Activated naive CD8-positive, alpha-beta T cell treated with anti-CD3 and anti-CD28 coated beads for 36 hours (primary cell): ENCODE data around the gene BMP8A. TPM values are rescaled to one million over a fixed set of nuclear protein-coding genes. Genes with fewer than 3 reads are reported as not detected.
A peak's percentile ranks its signal among the peaks of the same experiment; 100 is the strongest.
"Not testable (repeated sequence)": the region's sequence is repeated elsewhere in the genome, so short reads cannot be mapped to it uniquely, and the experiment has no call there.

Source experiments
- DNase-seq: peaks from one replicate; pipeline ENCODE4 v3.0.0; 2021
- H3K27ac Mint-ChIP-seq: one replicate; pipeline ENCODE4 v1.8.0; 2022; ENCODE audit warnings: mild to moderate bottlenecking, moderate library complexity, mixed read lengths
- H3K27me3 Mint-ChIP-seq: one replicate; pipeline ENCODE4 v1.8.0; 2022; ENCODE audit warnings: mild to moderate bottlenecking, mixed read lengths
- H3K36me3 Mint-ChIP-seq: one replicate; pipeline ENCODE4 v1.8.0; 2021; ENCODE audit warnings: mild to moderate bottlenecking, mixed read lengths
- H3K4me1 Mint-ChIP-seq: one replicate; pipeline ENCODE4 v1.8.0; 2021; ENCODE audit warnings: mixed read lengths
- H3K4me3 Mint-ChIP-seq: one replicate; pipeline ENCODE4 v1.8.0; 2022; ENCODE audit warnings: mild to moderate bottlenecking, moderate library complexity, mixed read lengths
- H3K9me3 Mint-ChIP-seq: one replicate; pipeline ENCODE4 v1.8.0; 2022; ENCODE audit warnings: mixed read lengths
- total RNA-seq, 2 experiments: library from RNA; stranded (reverse); gene quantifications; one replicate each; pipeline ENCODE4 v1.2.3, GENCODE V29; 2021

Gene BMP8A
- total RNA-seq: under 1 TPM; 0.14 to 0.16 TPM

DNA sequence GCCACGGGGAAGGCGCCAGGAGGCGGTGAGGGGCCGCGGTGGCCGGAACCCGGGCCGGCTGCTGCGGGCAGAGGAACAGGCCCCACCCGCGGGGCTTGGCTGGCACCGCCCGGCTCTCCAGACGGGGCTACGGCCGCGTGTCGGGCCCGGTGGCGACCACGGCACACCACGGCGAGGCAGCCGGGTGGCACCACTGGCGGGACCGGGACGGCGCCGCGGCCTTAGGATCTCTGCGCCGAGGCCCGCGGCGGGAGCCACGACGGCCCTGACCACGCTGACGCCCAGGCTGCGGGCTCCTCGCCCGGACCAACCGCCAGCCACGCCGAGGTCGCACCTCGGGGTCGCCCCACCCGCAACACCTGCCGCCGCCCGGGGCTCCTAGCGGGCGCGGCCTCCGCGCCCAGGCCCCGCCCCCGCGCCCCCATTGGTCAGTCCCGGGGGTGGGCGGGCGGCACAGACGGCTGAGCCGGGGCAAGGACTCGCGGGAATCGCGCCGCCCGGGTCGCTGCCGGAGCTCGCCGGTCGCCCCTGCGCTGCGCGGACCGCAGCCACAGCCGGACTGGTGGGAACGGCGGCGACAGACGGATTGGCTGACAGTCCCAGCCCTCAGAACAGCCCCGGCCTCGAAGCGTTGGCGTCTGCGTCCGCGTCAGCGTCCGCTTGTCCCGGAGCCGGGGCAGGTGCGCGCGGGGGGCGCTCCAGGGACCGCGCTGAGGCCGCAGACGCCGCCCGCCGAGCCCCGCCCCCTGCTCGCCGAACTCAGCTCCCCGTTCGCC, at the start of gene BMP8A:
Gene BMP8A, plus strand, starts transcription at position 491 of the 776 bp plus-strand sequence. CDS start 356 bp downstream, outside the sequence.
- peak within 1 kb of the TSS; percentile 54 for H3K4me3 Mint-ChIP-seq
- no peaks in the 10 kb centered on the region for H3K9me3 Mint-ChIP-seq
- H3K36me3 Mint-ChIP-seq: peaks cover 2% of the 10 kb centered on the region
- H3K4me1 Mint-ChIP-seq: peaks cover 2% of the 10 kb centered on the region
- peak; percentile 81 for DNase-seq
- no peak within 1 kb of the TSS for H3K27ac Mint-ChIP-seq
- peaks cover 32% of the 10 kb centered on the region for H3K27me3 Mint-ChIP-seq

DNA sequence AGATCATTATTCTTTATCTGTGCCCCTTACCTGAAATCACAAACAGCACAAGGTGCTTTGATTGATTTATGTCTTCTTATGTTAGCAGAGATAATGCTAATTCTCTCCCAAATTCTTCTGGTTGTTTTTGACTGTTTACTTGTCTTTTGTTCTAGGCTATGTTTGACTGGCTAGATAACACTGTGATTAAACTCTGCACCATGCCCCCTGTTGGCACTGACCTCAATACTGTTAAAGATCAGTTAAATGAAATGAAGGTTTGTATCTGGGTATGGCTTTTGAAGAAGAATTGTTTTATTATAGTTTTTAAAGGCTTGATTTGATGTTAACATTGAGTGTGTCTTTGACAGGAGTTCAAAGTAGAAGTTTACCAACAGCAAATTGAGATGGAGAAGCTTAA, 49.6 kb upstream of the BMP8A start:
- Mint-ChIP-seq H3K27me3 (no peaks in the 10 kb centered on the region), H3K4me3 (no peak overlapping the region), H3K4me1 (no peaks in the 10 kb centered on the region), H3K36me3 (peaks cover 20% of the 10 kb centered on the region), H3K27ac (no peak overlapping the region), H3K9me3 (no peaks in the 10 kb centered on the region)
- no peak for DNase-seq

DNA sequence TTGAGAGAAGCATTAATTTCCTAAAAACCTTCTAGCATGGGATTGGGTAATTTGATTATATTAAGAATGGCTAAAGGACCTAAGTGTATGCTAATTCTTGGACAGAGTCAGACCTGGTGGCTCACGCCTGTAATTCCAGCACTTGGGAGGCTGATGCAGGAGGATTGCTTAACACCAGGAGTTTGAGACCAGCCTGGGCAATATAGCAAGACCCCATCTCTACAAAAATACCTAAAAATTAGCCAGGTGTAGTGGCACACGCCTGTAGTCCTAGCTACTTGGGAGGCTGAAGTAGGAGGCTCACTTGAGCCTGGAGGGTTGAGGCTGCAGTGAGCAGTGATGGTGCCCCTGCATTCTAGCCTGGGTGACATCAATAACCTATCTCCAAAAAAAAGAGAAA, 45.9 kb upstream of the BMP8A start:
- no peak overlapping the region for H3K27ac Mint-ChIP-seq

GRCh38 chr1:39446986-39447567, 44.4 kb upstream of the BMP8A start:
- Mint-ChIP-seq H3K9me3 (no peaks in the 10 kb centered on the region), H3K4me1 (no peaks in the 10 kb centered on the region), H3K4me3 (no peak overlapping the region), H3K27ac (no peak overlapping the region), H3K36me3 (peaks cover 31% of the 10 kb centered on the region), H3K27me3 (no peaks in the 10 kb centered on the region)
- DNase-seq: no peak

More for the DNA sequence above, 45.9 kb upstream of the BMP8A start:
- H3K4me3 Mint-ChIP-seq: no peak overlapping the region
- peaks cover 24% of the 10 kb centered on the region for H3K36me3 Mint-ChIP-seq
- no peaks in the 10 kb centered on the region for H3K9me3 Mint-ChIP-seq
- no peaks in the 10 kb centered on the region for H3K27me3 Mint-ChIP-seq
- DNase-seq: no peak
- H3K4me1 Mint-ChIP-seq: no peaks in the 10 kb centered on the region

DNA sequence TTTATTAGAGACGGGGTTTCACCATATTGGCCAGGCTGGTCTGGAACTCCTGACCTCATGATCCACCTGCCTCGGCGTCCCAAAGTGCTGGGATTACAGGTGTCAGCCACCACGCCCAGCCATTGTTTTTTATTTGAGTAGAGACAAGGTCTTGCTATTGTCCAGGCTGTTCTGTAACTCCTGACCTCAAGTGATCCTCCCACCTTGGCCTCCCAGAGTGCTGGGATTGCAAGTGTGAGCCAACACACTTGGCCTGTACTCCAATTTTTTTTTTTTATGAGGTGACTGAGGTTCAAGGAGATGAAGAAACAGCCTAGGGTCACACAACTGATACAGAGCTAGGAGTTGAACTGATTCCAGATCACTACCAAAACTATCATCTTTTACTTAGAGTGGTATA, 41.4 kb upstream of the BMP8A start:
- DNase-seq, H3K27ac Mint-ChIP-seq, H3K4me1 Mint-ChIP-seq, H3K4me3 Mint-ChIP-seq, H3K9me3 Mint-ChIP-seq, H3K27me3 Mint-ChIP-seq: not testable (repeated sequence)
- peaks cover 29% of the 10 kb centered on the region for H3K36me3 Mint-ChIP-seq

- Mint-ChIP-seq H3K4me1 (peaks cover 3% of the 10 kb centered on the region), H3K36me3 (peaks cover 28% of the 10 kb centered on the region), H3K9me3 (no peaks in the 10 kb centered on the region), H3K27me3 (no peaks in the 10 kb centered on the region), H3K4me3 (no peak overlapping the region), H3K27ac (no peak overlapping the region)
- no peak for DNase-seq
Measured at GRCh38 chr1:39450956-39451606, 40.4 kb upstream of the BMP8A start.

DNA sequence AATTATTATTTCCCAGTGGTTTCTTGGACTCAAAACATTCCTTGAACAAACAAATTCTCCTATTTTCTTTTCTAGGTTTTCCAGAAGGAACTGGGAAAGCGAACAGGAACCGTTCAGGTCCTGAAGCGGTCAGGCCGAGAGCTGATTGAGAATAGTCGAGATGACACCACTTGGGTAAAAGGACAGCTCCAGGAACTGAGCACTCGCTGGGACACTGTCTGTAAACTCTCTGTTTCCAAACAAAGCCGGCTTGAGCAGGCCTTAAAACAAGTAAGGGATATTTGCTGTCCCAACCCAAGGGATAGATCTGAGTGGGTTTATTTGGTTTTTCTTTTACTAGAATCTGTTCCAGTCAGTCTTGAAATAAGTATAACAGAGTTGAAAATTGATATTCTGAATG, 39.4 kb upstream of the BMP8A start:
- Mint-ChIP-seq H3K27ac (no peak overlapping the region), H3K9me3 (no peaks in the 10 kb centered on the region), H3K4me1 (peaks cover 3% of the 10 kb centered on the region), H3K36me3 (peaks cover 27% of the 10 kb centered on the region), H3K27me3 (no peaks in the 10 kb centered on the region), H3K4me3 (no peak overlapping the region)
- DNase-seq: no peak

DNA sequence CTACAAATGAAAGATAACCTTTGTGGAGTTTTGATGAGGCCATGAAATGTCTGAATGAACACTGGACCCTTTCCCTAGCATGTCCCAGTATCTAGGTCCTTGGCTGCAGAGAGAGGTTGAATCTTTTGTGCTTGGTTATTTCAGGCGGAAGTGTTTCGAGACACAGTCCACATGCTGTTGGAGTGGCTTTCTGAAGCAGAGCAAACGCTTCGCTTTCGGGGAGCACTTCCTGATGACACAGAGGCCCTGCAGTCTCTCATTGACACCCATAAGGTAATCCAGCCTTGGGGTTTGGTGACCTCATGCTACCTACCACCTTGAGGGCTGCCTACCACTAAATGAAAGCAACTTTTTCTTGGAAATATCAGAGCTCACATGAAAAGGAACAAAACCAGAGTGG, 38.9 kb upstream of the BMP8A start:
- Mint-ChIP-seq H3K27me3 (no peaks in the 10 kb centered on the region), H3K9me3 (no peaks in the 10 kb centered on the region), H3K36me3 (peaks cover 23% of the 10 kb centered on the region), H3K27ac (peak overlapping the region; percentile 54), H3K4me3 (no peak overlapping the region), H3K4me1 (peaks cover 3% of the 10 kb centered on the region)
- peak; percentile 2 for DNase-seq

- no peaks in the 10 kb centered on the region for H3K27me3 Mint-ChIP-seq
- no peaks in the 10 kb centered on the region for H3K9me3 Mint-ChIP-seq
- no peak for DNase-seq
- peaks cover 19% of the 10 kb centered on the region for H3K36me3 Mint-ChIP-seq
- H3K4me3 Mint-ChIP-seq: no peak overlapping the region
- H3K27ac Mint-ChIP-seq: peak overlapping the region; percentile 8
- H3K4me1 Mint-ChIP-seq: peaks cover 3% of the 10 kb centered on the region
Measured at GRCh38 chr1:39453603-39454002, 37.8 kb upstream of the BMP8A start.

DNA sequence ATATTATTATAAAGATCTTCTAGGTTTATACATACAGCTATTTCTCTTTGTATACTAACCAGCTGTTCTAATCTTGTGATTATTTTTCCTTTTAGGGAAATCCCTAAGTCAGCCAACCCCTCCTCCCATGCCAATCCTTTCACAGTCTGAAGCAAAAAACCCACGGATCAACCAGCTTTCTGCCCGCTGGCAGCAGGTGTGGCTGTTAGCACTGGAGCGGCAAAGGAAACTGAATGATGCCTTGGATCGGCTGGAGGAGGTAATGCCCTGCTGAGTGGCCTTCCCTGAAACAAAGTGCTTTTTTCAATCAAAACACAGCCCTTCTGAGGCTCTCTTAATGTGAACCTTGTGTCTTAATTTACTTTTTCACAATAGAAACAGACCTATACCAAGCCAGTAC, 32.4 kb upstream of the BMP8A start:
- Mint-ChIP-seq H3K4me1 (no peaks in the 10 kb centered on the region), H3K27ac (no peak overlapping the region), H3K4me3 (no peak overlapping the region), H3K27me3 (no peaks in the 10 kb centered on the region), H3K9me3 (no peaks in the 10 kb centered on the region), H3K36me3 (peaks cover 15% of the 10 kb centered on the region)
- DNase-seq: no peak

DNA sequence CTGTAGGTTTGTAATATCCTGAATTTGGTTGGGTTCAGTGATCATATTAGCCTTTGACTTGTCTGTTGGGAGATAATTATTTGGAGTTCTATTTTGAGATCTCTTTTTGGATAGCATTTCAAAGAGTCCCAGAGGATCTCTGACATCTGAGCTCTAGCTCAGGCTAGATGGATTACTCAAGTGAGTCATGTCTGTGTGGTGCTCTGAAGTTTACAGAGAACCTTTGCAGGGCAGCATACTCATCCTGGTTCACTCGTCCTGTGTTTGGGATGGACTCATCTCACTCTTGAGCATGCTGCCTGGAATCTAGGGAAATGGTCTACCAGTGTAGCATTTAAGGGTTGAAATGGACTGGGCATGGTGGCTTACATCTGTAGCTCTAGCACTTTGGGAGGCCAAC, 29.4 kb upstream of the BMP8A start:
- Mint-ChIP-seq H3K27ac (peak overlapping the region; percentile 54), H3K4me3 (no peak overlapping the region), H3K27me3 (no peaks in the 10 kb centered on the region), H3K36me3 (peaks cover 19% of the 10 kb centered on the region), H3K9me3 (no peaks in the 10 kb centered on the region), H3K4me1 (peaks cover 13% of the 10 kb centered on the region)
- DNase-seq: no peak

DNA sequence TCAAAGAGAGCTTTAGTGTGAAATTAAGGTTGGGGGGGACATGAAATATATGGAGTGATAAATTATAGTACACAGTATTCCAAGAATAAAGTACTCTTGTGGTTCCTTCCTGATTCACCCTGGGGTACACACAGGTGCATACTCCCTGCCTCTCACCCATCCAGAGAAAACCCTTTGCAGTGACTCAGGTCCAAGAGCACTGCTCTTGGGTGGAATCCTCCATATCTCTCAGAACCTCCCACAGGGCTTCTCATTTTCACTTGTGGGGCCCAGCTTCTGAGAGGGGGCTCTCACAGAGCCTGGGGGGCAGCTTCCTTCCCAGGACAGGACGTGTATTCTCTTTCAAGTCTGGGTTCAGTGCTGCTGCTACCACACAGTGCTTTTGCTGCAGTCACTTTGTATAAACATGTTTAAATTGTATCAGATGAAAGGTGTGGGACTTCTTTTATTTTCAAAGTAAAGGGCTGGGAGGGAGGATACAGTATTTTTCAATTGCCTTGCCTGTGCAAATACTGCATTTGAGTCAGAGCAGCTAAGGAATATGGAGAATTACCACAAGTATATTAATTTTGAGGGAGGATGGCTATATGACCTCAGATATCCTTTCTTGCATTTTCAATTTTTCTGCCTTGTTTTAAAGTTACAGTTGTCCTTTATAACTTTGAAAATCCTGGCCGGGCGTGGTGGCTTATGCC, 24.9 kb upstream of the BMP8A start:
- peak overlapping the region; percentile 67 for H3K27ac Mint-ChIP-seq
- no peaks in the 10 kb centered on the region for H3K9me3 Mint-ChIP-seq
- no peaks in the 10 kb centered on the region for H3K27me3 Mint-ChIP-seq
- H3K4me3 Mint-ChIP-seq: no peak overlapping the region
- DNase-seq: no peak
- H3K4me1 Mint-ChIP-seq: peaks cover 13% of the 10 kb centered on the region
- peaks cover 14% of the 10 kb centered on the region for H3K36me3 Mint-ChIP-seq

DNA sequence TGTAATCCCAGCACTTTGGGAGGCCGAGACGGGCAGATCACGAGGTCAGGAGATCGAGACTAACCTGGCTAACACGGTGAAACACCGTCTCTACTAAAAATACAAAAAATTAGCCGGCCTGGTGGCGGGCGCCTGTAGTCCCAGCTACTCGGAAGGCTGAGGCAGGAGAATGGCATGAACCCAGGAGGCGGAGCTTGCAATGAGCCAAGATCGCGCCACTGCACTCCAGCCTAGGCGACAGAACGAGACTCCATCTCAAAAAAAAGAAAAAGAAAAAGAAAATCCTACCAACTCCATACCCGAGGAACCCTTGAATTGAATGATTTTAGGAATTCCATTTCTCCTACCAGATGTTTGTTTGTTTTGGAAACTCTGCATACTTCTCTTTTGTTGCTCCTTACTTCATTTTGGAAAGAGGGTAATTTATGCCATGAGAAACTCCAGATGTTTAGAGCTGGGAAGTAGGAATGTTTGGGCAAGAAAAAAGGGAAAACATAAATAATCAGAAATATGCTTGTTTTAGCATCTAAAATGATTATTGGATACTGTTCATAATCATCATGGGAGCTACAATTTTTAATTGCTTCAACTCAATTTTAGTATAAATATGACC, 24.2 kb upstream of the BMP8A start:
- not testable (repeated sequence) for H3K9me3 Mint-ChIP-seq, H3K27ac Mint-ChIP-seq, H3K27me3 Mint-ChIP-seq, H3K4me3 Mint-ChIP-seq, DNase-seq, H3K36me3 Mint-ChIP-seq
- H3K4me1 Mint-ChIP-seq: peaks cover 13% of the 10 kb centered on the region

GRCh38 chr1:39469150-39469549, 22.3 kb upstream of the BMP8A start:
- peaks cover 13% of the 10 kb centered on the region for H3K4me1 Mint-ChIP-seq
- no peak overlapping the region for H3K4me3 Mint-ChIP-seq
- peaks cover 8% of the 10 kb centered on the region for H3K36me3 Mint-ChIP-seq
- no peak for DNase-seq
- H3K9me3 Mint-ChIP-seq: no peaks in the 10 kb centered on the region
- H3K27ac Mint-ChIP-seq: no peak overlapping the region
- H3K27me3 Mint-ChIP-seq: no peaks in the 10 kb centered on the region

DNA sequence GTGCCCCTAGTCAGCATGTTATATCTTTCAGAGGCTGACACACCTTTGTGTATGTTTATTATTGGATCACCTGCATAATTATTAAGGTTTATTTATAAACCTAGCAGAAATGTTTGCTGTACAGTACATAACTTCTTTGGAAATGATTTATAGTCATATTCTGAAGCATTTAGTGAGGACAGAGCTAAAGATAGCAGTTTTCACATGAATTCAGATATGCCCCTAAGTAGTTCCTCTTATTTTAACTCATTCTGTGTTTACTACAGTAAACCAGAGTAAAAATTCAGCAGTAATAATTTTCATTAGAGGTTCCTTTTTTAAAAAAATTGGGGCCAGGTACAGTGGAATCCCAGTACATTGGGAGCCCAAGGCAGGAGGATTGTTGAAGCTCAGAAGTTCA, 21.4 kb upstream of the BMP8A start:
- Mint-ChIP-seq H3K36me3 (peaks cover 6% of the 10 kb centered on the region), H3K4me1 (peaks cover 13% of the 10 kb centered on the region), H3K4me3 (no peak overlapping the region), H3K27ac (no peak overlapping the region), H3K9me3 (no peaks in the 10 kb centered on the region), H3K27me3 (no peaks in the 10 kb centered on the region)
- no peak for DNase-seq
